Umbilical cord (tissue), 2 donors: ENCODE results near the gene SERPINA6. TPM values are rescaled to one million over a fixed set of nuclear protein-coding genes. Genes with fewer than 3 reads are reported as not detected.
A peak's percentile ranks its signal among the peaks of the same experiment; 100 is the strongest.
"Not testable (repeated sequence)": the region's sequence is repeated elsewhere in the genome, so short reads cannot be mapped to it uniquely, and the experiment has no call there.

Experiments used
- DNase-seq: peaks from one replicate; pipeline ENCODE4 v3.0.0-alpha.2; 2015; ENCODE audit warnings: low spot score
- total RNA-seq: library from RNA; depleted of rRNA; stranded (reverse); fragments of >200 nt; gene quantifications from one replicate; pipeline ENCODE4 v1.2.3, GENCODE V29; 2014; ENCODE audit warnings: low replicate concordance; ENCODE audit not compliant: insufficient read depth

The SERPINA6 gene
- total RNA-seq, result 2.4 TPM

GRCh38 chr14:94322648-94323570 lies at the start of gene SERPINA6:
TSS of gene SERPINA6 (minus strand) at chr14:94323336. CDS start at chr14:94314648, 8,688 bp downstream.
- DNase-seq, result no peak

- no peak for DNase-seq
These were observed 49.0 kb upstream of the SERPINA6 start for GRCh38 chr14:94372021-94372605.

- no peak for DNase-seq
These were observed 47.4 kb upstream of the SERPINA6 start for GRCh38 chr14:94370524-94370910.

- DNase-seq, result not testable (repeated sequence)
These were observed 46.8 kb upstream of the SERPINA6 start for GRCh38 chr14:94369766-94370523.

- DNase-seq, result no peak
These were observed 45.8 kb upstream of the SERPINA6 start for GRCh38 chr14:94368956-94369355.

- no peak for DNase-seq
These were observed 45.1 kb upstream of the SERPINA6 start for GRCh38 chr14:94368243-94368590.

- no peak for DNase-seq
These were observed 44.5 kb upstream of the SERPINA6 start for GRCh38 chr14:94367347-94368242.

GRCh38 chr14:94366146-94366915 lies 43.2 kb upstream of the SERPINA6 start, which contains the start of gene SERPINA2:
TSS of gene SERPINA2 (minus strand) at chr14:94366698.
- no peak for DNase-seq

GRCh38 chr14:94365624-94366023 lies 42.5 kb upstream of the SERPINA6 start:
- no peak for DNase-seq

GRCh38 chr14:94364964-94365363 lies 41.8 kb upstream of the SERPINA6 start:
- DNase-seq, result no peak

- no peak for DNase-seq
These were observed 40.9 kb upstream of the SERPINA6 start for GRCh38 chr14:94364037-94364436.

GRCh38 chr14:94363151-94363624 lies 40.1 kb upstream of the SERPINA6 start:
- no peak for DNase-seq

GRCh38 chr14:94362614-94363133 lies 39.5 kb upstream of the SERPINA6 start:
- DNase-seq, result no peak

GRCh38 chr14:94361682-94362081 lies 38.5 kb upstream of the SERPINA6 start:
- DNase-seq, result no peak

- no peak for DNase-seq
These were observed 37.9 kb upstream of the SERPINA6 start for GRCh38 chr14:94360945-94361565.

- no peak for DNase-seq
These were observed 34.0 kb upstream of the SERPINA6 start for GRCh38 chr14:94357166-94357565.

GRCh38 chr14:94356379-94357056 lies 33.4 kb upstream of the SERPINA6 start:
- no peak for DNase-seq

- DNase-seq, result peak; percentile 38
These were observed 32.2 kb upstream of the SERPINA6 start for GRCh38 chr14:94355191-94355794.
